Osteocyte (in vitro differentiated cells): ENCODE data around the gene MACO1. TPM values are rescaled to one million over a fixed set of nuclear protein-coding genes. Genes with fewer than 3 reads are reported as not detected.

Experiments used
- DNase-seq: peaks from one replicate; pipeline ENCODE4 v3.0.0; 2021; ENCODE audit warnings: mixed read lengths; ENCODE audit not compliant: unreplicated experiment; ENCODE audit errors: extremely low spot score
- H3K27ac Mint-ChIP-seq: one replicate; pipeline ENCODE4 v1.8.0; 2021; ENCODE audit warnings: mild to moderate bottlenecking, mixed read lengths; ENCODE audit not compliant: unreplicated experiment
- H3K27me3 Mint-ChIP-seq: one replicate; pipeline ENCODE4 v1.8.0; 2021; ENCODE audit warnings: mixed read lengths; ENCODE audit not compliant: unreplicated experiment
- H3K36me3 Mint-ChIP-seq: one replicate; pipeline ENCODE4 v1.8.0; 2021; ENCODE audit warnings: mixed read lengths; ENCODE audit not compliant: unreplicated experiment
- H3K4me1 Mint-ChIP-seq: one replicate; pipeline ENCODE4 v1.8.0; 2021; ENCODE audit warnings: mixed read lengths; ENCODE audit not compliant: unreplicated experiment
- H3K4me3 Mint-ChIP-seq: one replicate; pipeline ENCODE4 v1.8.0; 2021; ENCODE audit warnings: mild to moderate bottlenecking, moderate library complexity, mixed read lengths; ENCODE audit not compliant: unreplicated experiment
- H3K9me3 Mint-ChIP-seq: one replicate; pipeline ENCODE4 v1.8.0; 2021; ENCODE audit warnings: mixed read lengths; ENCODE audit not compliant: unreplicated experiment
- CTCF ChIP-seq: fragments of 200-600 bp; sonication (generic); IDR thresholded peaks from 2 replicates; pipeline ENCODE4 v1.5.0; 2021; ENCODE audit warnings: antibody characterized with exemption, mild to moderate bottlenecking, moderate library complexity
- total RNA-seq: library from RNA; stranded (reverse); gene quantifications from 2 replicates; pipeline ENCODE4 v1.2.1, GENCODE V29; 2021

The MACO1 gene
- total RNA-seq, 1 donor from 2014 or later: 30.7 TPM

GRCh38 chr1:25523542-25523941, 92.8 kb downstream of the MACO1 start:
- H3K36me3 Mint-ChIP-seq: no peaks in the 10 kb centered on the region
- peaks cover 2% of the 10 kb centered on the region for H3K4me1 Mint-ChIP-seq
- DNase-seq: no peak
- H3K4me3 Mint-ChIP-seq: no peak overlapping the region
- peaks cover 8% of the 10 kb centered on the region for H3K9me3 Mint-ChIP-seq
- no peak for TF ChIP-seq CTCF
- H3K27me3 Mint-ChIP-seq: peaks cover 9% of the 10 kb centered on the region
- H3K27ac Mint-ChIP-seq: no peak overlapping the region

GRCh38 chr1:25524568-25525360, 94.1 kb downstream of the MACO1 start:
- Mint-ChIP-seq H3K36me3 (no peaks in the 10 kb centered on the region), H3K4me1 (peaks cover 2% of the 10 kb centered on the region), H3K4me3 (no peak overlapping the region), H3K9me3 (peaks cover 8% of the 10 kb centered on the region), H3K27ac (no peak overlapping the region), H3K27me3 (peaks cover 9% of the 10 kb centered on the region)
- no peak for TF ChIP-seq CTCF
- DNase-seq: no peak

DNA sequence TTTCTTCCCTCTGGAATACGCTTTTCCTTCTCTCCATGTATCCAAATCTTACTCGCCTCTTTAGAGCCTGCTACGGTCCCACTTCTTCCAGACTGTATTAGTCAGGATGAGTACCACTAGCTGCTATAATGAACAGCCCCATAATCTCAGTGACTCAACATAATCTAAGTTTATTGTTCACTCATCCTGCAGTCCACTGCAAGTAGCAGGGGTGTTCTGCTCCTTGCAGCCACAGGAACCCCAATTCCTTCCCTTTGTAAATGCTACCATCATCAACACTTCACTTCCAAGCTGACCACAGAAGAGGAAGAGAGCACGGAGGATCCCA, 94.6 kb downstream of the MACO1 start:
- TF ChIP-seq CTCF: no peak
- H3K4me1 Mint-ChIP-seq: peaks cover 2% of the 10 kb centered on the region
- no peak overlapping the region for H3K4me3 Mint-ChIP-seq
- peaks cover 8% of the 10 kb centered on the region for H3K9me3 Mint-ChIP-seq
- no peak for DNase-seq
- H3K27me3 Mint-ChIP-seq: peaks cover 9% of the 10 kb centered on the region
- H3K36me3 Mint-ChIP-seq: no peaks in the 10 kb centered on the region
- H3K27ac Mint-ChIP-seq: no peak overlapping the region

DNA sequence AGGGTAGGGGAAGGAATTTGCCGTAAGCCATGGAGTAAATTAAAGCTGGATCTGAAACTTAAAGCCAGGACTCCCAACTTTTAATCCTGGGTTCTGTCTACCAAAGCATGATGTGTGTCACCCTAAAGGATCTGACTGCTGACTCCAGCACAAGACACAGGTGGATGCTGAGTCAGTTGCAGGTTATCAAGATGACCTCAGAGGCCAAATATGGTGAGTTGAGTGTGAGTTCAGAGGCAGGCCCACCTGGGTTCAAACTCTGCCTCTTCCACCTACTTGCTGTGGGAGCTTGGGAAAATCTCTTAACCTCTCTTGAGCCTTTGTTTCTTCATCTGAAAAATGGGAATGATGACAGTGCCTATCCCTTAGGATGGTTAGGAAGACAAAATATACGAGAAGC, 96.1 kb downstream of the MACO1 start:
- Mint-ChIP-seq H3K36me3 (no peaks in the 10 kb centered on the region), H3K27me3 (peaks cover 9% of the 10 kb centered on the region), H3K4me3 (no peak overlapping the region), H3K4me1 (no peaks in the 10 kb centered on the region), H3K27ac (no peak overlapping the region), H3K9me3 (peaks cover 8% of the 10 kb centered on the region)
- no peak for DNase-seq
- TF ChIP-seq CTCF: no peak

GRCh38 chr1:25527226-25527846, 96.6 kb downstream of the MACO1 start:
- H3K4me3 Mint-ChIP-seq: no peak overlapping the region
- no peak for DNase-seq
- peaks cover 8% of the 10 kb centered on the region for H3K9me3 Mint-ChIP-seq
- H3K27ac Mint-ChIP-seq: no peak overlapping the region
- peaks cover 9% of the 10 kb centered on the region for H3K27me3 Mint-ChIP-seq
- no peak for TF ChIP-seq CTCF
- no peaks in the 10 kb centered on the region for H3K4me1 Mint-ChIP-seq
- H3K36me3 Mint-ChIP-seq: no peaks in the 10 kb centered on the region
